Measurements from ENCODE around the gene SPATA1. TPM values are rescaled to one million over a fixed set of nuclear protein-coding genes. Genes with fewer than 3 reads are reported as not detected.

The SPATA1 gene
- total and polyA plus RNA-seq, 2 of the 8 experiments (the other 6 are each of a cell fraction or from before 2014, with no cell fraction given) = 0.51 to 1.1 TPM

DNA sequence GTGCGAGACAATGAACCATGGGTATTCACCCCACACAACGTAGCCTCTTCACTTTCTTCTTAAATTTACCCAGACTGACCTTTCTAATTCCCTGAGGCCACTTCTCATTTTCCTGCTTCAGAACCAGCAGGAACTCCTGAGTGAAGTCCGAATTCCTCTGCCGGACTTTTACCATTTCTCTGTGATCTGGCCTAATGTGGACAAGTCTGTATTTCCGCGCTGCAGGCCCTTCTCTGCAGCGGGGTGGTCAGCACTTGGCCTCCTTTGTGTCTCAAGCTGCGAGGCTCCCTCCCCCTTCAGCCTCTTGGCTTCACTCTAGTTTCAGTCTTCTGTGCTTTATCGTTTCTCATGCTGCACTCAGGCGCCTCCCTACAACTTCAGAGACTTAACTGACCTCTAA, 77.5 kb downstream of the SPATA1 start:
- no peaks in the 10 kb centered on the region for H4K20me1 ChIP-seq (replicated peaks in 1 of 2; ENCODE audit: control insufficient read depth in 1 of 2, insufficient read depth in 2 of 2, low read length in 2 of 2)
- H3K4me1 ChIP-seq (replicated peaks in 1 of 4; ENCODE audit: control insufficient read depth in 3 of 4, insufficient read depth in 4 of 4, low read length in 3 of 4) = peaks cover 3 to 13% (median 8%) of the 10 kb centered on the region in 4 experiments
- peak overlapping the region; percentile 41; the same call in 1 of the 2 replicates for H2BK5ac ChIP-seq (ENCODE audit: low read depth, low read length)
- H4K91ac ChIP-seq (replicated peaks; ENCODE audit: insufficient read length, low read length) = peak overlapping the region; percentile 22
- H2AK5ac ChIP-seq (ENCODE audit: low read depth, low read length) = no peak overlapping the region
- no peak overlapping the region for H3K14ac ChIP-seq (ENCODE audit: insufficient read length)
- H3K79me2 ChIP-seq (ENCODE audit: control insufficient read depth in 1 of 2, insufficient read depth in 2 of 2, low read length in 2 of 2) = no peaks in the 10 kb centered on the region
- 71% methylated on average over 9 of the region's 10 CpGs; no CpG with 5 or more reads in 1 of the 2 experiments for WGBS, 2 experiments (ENCODE audit: extremely low coverage in 1 of 2, insufficient coverage in 1 of 2, insufficient read length in 1 of 2, insufficient replicate concordance in 2 of 2, low coverage in 1 of 2, low lambda C conversion rate in 2 of 2, missing lambda C conversion rate in 1 of 2)
- H3K27ac ChIP-seq (ENCODE audit: low read depth, low read length) = no peak overlapping the region
- H3K4me3 ChIP-seq (ENCODE audit: extremely low read depth in 1 of 4, insufficient read depth in 2 of 4, low read depth in 3 of 4, low read length in 4 of 4) = peak overlapping the region in 1 of 4 experiments; percentile 20; a peak in 1 of 8 replicates
- no peak overlapping the region for H4K5ac ChIP-seq (ENCODE audit: insufficient read length, low read depth, low read length)
- H2AFZ ChIP-seq (ENCODE audit: low read length) = no peak overlapping the region; the same call in 1 of the 2 replicates
- no peak overlapping the region for H3K4ac ChIP-seq (replicated peaks; ENCODE audit: insufficient read length, low read depth, low read length)
- H3K56ac ChIP-seq (replicated peaks; ENCODE audit: insufficient read length, low read depth, low read length) = no peak overlapping the region
- H3K4me2 ChIP-seq (ENCODE audit: insufficient read depth in 1 of 2, low read depth in 2 of 2, low read length in 2 of 2) = peak overlapping the region; percentile 7 to 53; a peak in 1 of 4 replicates
- H4K8ac ChIP-seq (ENCODE audit: extremely low read depth, insufficient read depth, low read length) = no peak overlapping the region
- H2BK120ac ChIP-seq (replicated peaks; ENCODE audit: low read depth, low read length) = peak overlapping the region; percentile 85
- no peaks in the 10 kb centered on the region for H3K36me3 ChIP-seq (ENCODE audit: control insufficient read depth in 2 of 4, insufficient read depth in 4 of 4, low read length in 3 of 4)
- H3K9ac ChIP-seq (replicated peaks in 1 of 4; ENCODE audit: extremely low read depth in 1 of 4, low read depth in 3 of 4, low read length in 3 of 4) = no peak overlapping the region
- peak overlapping the region; percentile 55; the same call in 1 of the 2 replicates for H2BK12ac ChIP-seq (ENCODE audit: low read depth, low read length)
- CTCF ChIA-PET (ENCODE audit: partially characterized antibody) = interaction anchor here (1.2 to 2.6 kb wide), 2 partner anchors 20 to 141 kb away, joined by 8 to 13 read pairs; no protein-coding TSS in a partner anchor
- H3K9me3 ChIP-seq (ENCODE audit: insufficient read depth in 2 of 2, low read depth in 1 of 2, low read length in 1 of 2) = no peaks in the 10 kb centered on the region
- H3K27me3 ChIP-seq (replicated peaks in 1 of 4; ENCODE audit: control insufficient read depth in 3 of 4, extremely low read depth in 1 of 4, insufficient read depth in 3 of 4, low read length in 3 of 4) = no peaks in the 10 kb centered on the region
- no peak overlapping the region; the same call in 1 of the 2 replicates for H3K18ac ChIP-seq (ENCODE audit: extremely low read depth, low read length)
- H3K23ac ChIP-seq (ENCODE audit: insufficient read length) = no peak overlapping the region
- no peaks in the 10 kb centered on the region for H3K79me1 ChIP-seq (ENCODE audit: low read depth, low read length)
- FAIRE-seq (no peak), DNase-seq (ENCODE audit: low read depth in 1 of 2, low spot score in 2 of 2) (no peak)
- POLR2A ChIA-PET (ENCODE audit: partially characterized antibody) = interaction anchor here (0.7 kb wide), 2 partner anchors 9 kb away, joined by 3 read pairs; partner anchors contain the start of gene CTBS
- no peaks in the 10 kb centered on the region for H3K23me2 ChIP-seq (ENCODE audit: low read depth, low read length)
- H2BK20ac ChIP-seq (ENCODE audit: low read length) = no peak overlapping the region
- no peak overlapping the region for H2BK15ac ChIP-seq (ENCODE audit: low read length)
- TF ChIP-seq CHD2 (IDR thresholded peaks at IDR 0.05; ENCODE audit: low read length) (no peak), BRCA1 (IDR thresholded peaks at IDR 0.05; ENCODE audit: low read depth, low read length) (no peak), TBP (IDR thresholded peaks at IDR 0.05; ENCODE audit: low read depth, low read length) (no peak), POU5F1 (IDR thresholded peaks at IDR 0.05; ENCODE audit: low read depth, low read length) (no peak), CEBPB (IDR thresholded peaks at IDR 0.05; ENCODE audit: low read depth, low read length) (no peak), ZNF274 (IDR thresholded peaks at IDR 0.05; ENCODE audit: borderline replicate concordance, extremely low read depth, low read length) (no peak), JUN (IDR thresholded peaks at IDR 0.05; ENCODE audit: low read depth, low read length) (no peak), GTF2F1 (IDR thresholded peaks at IDR 0.05; ENCODE audit: borderline replicate concordance, low read depth, low read length) (no peak), POLR2AphosphoS5 (IDR thresholded peaks at IDR 0.05; ENCODE audit: low read depth, low read length) (no peak), RFX5 (IDR thresholded peaks at IDR 0.05; ENCODE audit: borderline replicate concordance, low read depth, low read length) (no peak), SIN3A (conservative IDR thresholded peaks at IDR 0.05 in 1 of 2, IDR thresholded peaks at IDR 0.05 in 1 of 2; ENCODE audit: low read depth in 1 of 2, low read length in 2 of 2) (no peak), POLR2A (IDR thresholded peaks at IDR 0.05; ENCODE audit: control extremely low read depth in 1 of 2, low read depth in 2 of 2, low read length in 2 of 2) (no peak)
